Endothelial cell (in vitro differentiated cells): ENCODE measurements around the gene GGACT. TPM values are rescaled to one million over a fixed set of nuclear protein-coding genes. Genes with fewer than 3 reads are reported as not detected.

ENCODE experiments used
- DNase-seq: peaks from one replicate; pipeline ENCODE4 v3.0.0; 2021; ENCODE audit warnings: low spot score
- H3K27ac Mint-ChIP-seq: one replicate; pipeline ENCODE4 v1.8.0; 2021; ENCODE audit warnings: mixed read lengths, inconsistent platforms; ENCODE audit not compliant: unreplicated experiment
- H3K27me3 Mint-ChIP-seq: one replicate; pipeline ENCODE4 v1.8.0; 2021; ENCODE audit warnings: mild to moderate bottlenecking, moderate library complexity, mixed read lengths, inconsistent platforms; ENCODE audit not compliant: unreplicated experiment
- H3K36me3 Mint-ChIP-seq: one replicate; pipeline ENCODE4 v1.8.0; 2021; ENCODE audit warnings: mild to moderate bottlenecking, low read depth, mixed read lengths, inconsistent platforms; ENCODE audit not compliant: unreplicated experiment
- H3K4me1 Mint-ChIP-seq: one replicate; pipeline ENCODE4 v1.8.0; 2021; ENCODE audit warnings: mild to moderate bottlenecking, mixed read lengths, inconsistent platforms; ENCODE audit not compliant: unreplicated experiment
- H3K4me3 Mint-ChIP-seq: one replicate; pipeline ENCODE4 v1.8.0; 2021; ENCODE audit warnings: mild to moderate bottlenecking, mixed read lengths, inconsistent platforms; ENCODE audit not compliant: unreplicated experiment
- H3K9me3 Mint-ChIP-seq: one replicate; pipeline ENCODE4 v1.8.0; 2021; ENCODE audit warnings: mixed read lengths, inconsistent platforms; ENCODE audit not compliant: unreplicated experiment
- CTCF ChIP-seq: fragments of 200-600 bp; sonication (generic); IDR thresholded peaks from one replicate; pipeline ENCODE4 v1.5.0; 2021; ENCODE audit warnings: antibody characterized with exemption; ENCODE audit not compliant: unreplicated experiment
- total RNA-seq: library from RNA; stranded (reverse); fragmentation: NEBNext Ultra II Directional; extraction: Animal tissue kit (Norgen Biotek cat#: 25700); gene quantifications from one replicate; pipeline ENCODE4 v1.2.1, GENCODE V29; 2021; ENCODE audit not compliant: unreplicated experiment

The GGACT gene
- total RNA-seq, 1 donor from 2014 or later = 7.0 TPM

- Mint-ChIP-seq H3K36me3 (no peaks in the 10 kb centered on the region), H3K4me3 (no peak overlapping the region), H3K27me3 (peaks cover 2% of the 10 kb centered on the region), H3K9me3 (no peaks in the 10 kb centered on the region), H3K27ac (no peak overlapping the region), H3K4me1 (peaks cover 14% of the 10 kb centered on the region)
- TF ChIP-seq CTCF = no peak
- no peak for DNase-seq
Measured at GRCh38 chr13:100515410-100515800, 73.2 kb downstream of the GGACT start.

- Mint-ChIP-seq H3K27ac (no peak overlapping the region), H3K9me3 (no peaks in the 10 kb centered on the region), H3K36me3 (no peaks in the 10 kb centered on the region), H3K4me1 (peaks cover 14% of the 10 kb centered on the region), H3K27me3 (peaks cover 2% of the 10 kb centered on the region), H3K4me3 (no peak overlapping the region)
- DNase-seq = peak; percentile 85
- peak; percentile 75 for TF ChIP-seq CTCF
Measured at GRCh38 chr13:100514788-100515409, 73.7 kb downstream of the GGACT start.

DNA sequence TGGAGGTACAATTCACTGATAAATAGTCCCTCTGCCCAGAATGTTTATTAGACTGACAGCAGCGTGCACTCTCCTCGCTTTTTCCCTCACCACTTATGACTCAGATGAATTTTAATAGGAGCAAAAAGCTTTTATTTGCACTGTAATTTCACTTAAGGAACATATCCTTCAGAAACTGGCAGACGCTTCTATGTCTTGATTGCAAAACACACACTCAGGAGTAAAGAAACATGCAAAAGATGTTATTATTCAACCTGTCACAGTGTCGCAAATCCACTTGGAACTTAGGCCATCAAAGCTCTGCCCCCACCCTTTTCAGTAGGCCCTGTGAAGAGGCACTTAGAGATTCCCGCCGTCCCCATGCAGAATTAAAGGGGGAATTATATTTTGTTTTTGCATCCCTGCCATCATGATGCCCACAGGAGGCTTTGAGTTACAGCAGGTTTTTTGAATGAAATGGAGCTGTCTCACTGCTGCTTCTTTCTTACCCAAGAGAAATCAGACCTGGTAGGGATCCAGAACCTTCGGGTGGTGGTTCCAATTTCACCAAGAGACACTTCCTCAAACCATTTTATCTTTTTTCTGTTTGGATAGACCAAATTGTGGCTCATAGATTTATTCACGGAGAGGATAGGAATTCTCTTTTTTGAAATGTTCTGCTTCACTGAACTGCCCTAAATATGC lies 74.5 kb downstream of the GGACT start:
- no peak for DNase-seq
- Mint-ChIP-seq H3K4me3 (no peak overlapping the region), H3K27me3 (peaks cover 2% of the 10 kb centered on the region), H3K9me3 (no peaks in the 10 kb centered on the region), H3K27ac (no peak overlapping the region), H3K4me1 (peaks cover 14% of the 10 kb centered on the region), H3K36me3 (no peaks in the 10 kb centered on the region)
- no peak for TF ChIP-seq CTCF

DNA sequence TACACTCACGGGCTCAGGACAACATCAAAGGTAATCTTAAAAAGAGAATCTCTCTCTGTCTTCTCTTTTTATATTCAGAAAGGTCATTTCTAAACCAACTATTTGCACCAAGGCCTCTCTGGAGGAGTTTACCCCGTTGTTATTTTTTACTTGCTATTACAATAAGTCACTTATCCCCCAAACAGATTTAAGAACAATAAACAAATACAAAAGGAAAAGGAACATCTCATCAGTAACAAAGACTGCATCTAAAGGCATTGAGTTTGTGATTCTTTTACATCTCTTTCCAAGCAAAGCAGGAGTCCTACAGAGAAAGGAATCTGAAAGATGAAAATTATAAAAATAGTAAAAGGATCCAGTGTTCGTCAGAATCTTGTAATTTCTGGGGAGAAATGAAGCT lies 75.4 kb downstream of the GGACT start:
- TF ChIP-seq CTCF = no peak
- H3K4me1 Mint-ChIP-seq = peaks cover 12% of the 10 kb centered on the region
- peaks cover 2% of the 10 kb centered on the region for H3K27me3 Mint-ChIP-seq
- H3K27ac Mint-ChIP-seq = no peak overlapping the region
- no peak for DNase-seq
- H3K9me3 Mint-ChIP-seq = no peaks in the 10 kb centered on the region
- H3K4me3 Mint-ChIP-seq = no peak overlapping the region
- H3K36me3 Mint-ChIP-seq = no peaks in the 10 kb centered on the region

DNA sequence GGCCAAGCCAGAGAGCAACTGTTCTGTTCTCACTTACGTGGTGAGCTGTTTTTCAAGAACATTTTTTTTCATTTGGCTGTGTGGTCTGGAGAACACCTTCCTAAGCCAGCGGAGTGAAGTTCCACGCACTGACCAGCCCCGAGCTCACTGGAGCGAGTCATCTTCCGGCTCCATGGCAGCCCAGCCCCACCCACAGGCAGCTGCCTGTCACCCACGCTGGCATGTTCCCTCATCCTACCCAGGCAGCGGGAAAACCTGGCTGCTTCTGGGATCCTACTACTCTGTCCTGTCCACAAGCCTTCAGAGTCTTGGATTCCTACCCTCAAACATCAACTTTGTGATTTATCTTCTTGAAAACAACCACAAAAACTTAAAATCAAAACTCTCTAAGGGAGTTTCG lies 76.2 kb downstream of the GGACT start:
- Mint-ChIP-seq H3K36me3 (no peaks in the 10 kb centered on the region), H3K4me1 (peaks cover 7% of the 10 kb centered on the region), H3K27ac (no peak overlapping the region), H3K9me3 (no peaks in the 10 kb centered on the region), H3K4me3 (no peak overlapping the region), H3K27me3 (peaks cover 2% of the 10 kb centered on the region)
- no peak for DNase-seq
- no peak for TF ChIP-seq CTCF
